Pulmonary artery endothelial cell (primary cell): ENCODE results near the gene UQCC3. TPM values are rescaled to one million over a fixed set of nuclear protein-coding genes. Genes with fewer than 3 reads are reported as not detected.
"Not testable (repeated sequence)": the region's sequence is repeated elsewhere in the genome, so short reads cannot be mapped to it uniquely, and the experiment has no call there.

ENCODE experiments used
- DNase-seq: peaks from one replicate; pipeline ENCODE4 v3.0.0-alpha.2; 2011; ENCODE audit warnings: low read depth, low spot score
- total RNA-seq: library from RNA; depleted of rRNA; stranded (reverse); fragments of >200 nt; gene quantifications from 2 replicates; pipeline ENCODE4 v1.2.3, GENCODE V29; 2014

UQCC3 gene
- total RNA-seq, 1 donor from 2014 or later, result 13.0 TPM

DNA sequence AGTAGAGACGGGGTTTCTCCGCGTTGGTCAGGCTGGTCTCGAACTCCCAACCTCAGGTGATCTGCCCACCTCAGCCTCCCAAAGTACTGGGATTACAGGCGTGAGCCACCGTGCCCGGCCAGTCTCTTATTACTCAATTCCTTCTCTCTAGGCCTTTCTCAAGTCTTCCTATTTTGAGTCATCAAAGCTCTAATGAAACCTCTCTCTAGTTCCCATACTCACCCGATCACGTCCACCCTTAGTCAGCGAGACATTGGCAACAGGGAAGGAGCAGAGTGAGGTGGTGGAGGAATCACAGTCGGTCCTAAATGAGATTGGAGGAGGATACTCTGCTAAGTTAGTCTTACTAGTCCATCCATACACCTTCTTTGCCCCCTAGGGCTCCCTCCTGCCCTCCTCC lies 30.8 kb downstream of the UQCC3 start:
- DNase-seq, result no peak

DNA sequence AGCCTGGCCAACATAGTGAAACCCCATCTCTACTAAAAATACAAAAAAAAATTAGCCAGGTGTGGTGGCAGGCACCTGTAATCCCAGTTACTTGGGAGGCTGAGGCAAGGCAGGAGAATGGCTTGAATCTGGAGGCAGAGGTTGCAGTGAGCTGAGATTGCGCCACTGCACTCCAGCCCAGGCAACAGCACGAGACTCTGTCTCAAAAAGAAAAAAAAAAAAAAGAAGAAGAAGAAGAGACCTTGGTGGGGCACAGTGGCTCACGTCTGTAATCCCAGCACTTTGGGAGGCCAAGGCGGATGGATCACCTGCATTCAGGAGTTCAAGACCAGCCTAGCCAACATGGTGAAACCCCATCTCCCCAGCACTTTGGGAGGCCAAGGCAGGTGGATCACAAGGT lies 32.4 kb downstream of the UQCC3 start:
- DNase-seq, result not testable (repeated sequence)

DNA sequence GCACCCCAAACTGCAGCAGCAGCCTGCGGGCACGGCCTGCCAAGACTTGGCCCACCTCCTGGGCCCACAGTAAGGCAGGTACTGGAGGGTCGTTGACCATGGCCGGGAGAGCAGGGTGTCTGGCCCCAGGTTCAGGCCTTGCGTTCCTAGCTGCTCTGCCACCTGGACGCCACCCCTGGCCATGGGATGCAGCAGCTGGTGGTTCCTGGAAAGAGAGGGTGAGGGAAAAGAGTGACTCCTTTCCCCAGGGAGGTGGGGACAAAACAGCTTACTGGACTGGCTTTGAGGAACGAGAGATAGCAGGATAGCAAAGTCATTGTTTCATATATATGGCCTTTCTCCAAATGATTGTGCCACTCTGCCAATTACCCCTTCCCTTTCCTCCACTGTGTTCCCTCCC lies 33.9 kb downstream of the UQCC3 start:
- DNase-seq, result no peak

DNA sequence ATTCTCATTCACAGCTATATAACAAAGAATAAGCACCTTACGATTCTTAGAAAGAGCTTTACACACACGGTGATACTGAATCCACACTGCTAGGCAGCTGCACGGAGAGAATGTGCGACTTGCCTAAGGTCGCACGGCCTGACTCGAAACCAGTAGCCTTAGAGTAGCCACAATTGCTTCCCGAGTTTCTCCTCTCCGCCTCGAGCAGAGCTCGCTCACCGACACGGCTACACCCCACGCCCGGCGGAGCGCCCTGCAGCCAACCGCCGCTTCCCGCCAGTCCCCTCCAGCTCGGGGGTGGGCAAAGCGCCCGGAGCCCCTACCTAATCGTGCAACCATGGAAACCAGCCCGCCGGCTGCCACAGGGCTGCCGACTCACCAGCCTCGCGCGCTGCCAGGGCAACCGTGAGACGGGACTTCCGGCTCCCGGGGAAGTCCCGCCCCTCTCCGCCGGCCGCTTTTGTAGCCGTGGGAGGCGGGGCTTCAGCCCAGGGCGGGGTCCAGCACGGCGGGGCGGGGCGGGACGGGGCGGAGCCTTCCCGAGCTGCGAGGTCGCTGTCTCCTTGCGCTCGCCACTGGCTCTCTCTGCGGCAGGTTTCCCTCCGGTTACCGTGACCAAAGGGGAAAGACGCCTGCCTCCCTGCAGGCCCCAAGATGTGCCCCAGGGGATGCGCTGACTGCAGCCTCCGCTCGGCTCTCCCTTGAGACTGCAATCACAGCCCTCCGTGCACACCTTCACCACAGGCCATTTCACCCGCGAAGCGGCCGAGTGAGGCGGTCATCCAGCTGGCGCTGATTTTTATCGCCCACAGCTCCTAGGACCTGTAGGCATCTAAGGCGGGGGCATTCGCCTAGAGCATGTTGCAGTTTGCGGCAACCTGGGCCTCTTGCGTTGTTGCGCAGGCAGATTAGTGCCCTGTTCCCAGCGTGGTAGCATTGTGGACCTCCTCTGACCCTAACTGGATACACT lies 34.7 kb downstream of the UQCC3 start:
- peak; percentile 74 for DNase-seq

DNA sequence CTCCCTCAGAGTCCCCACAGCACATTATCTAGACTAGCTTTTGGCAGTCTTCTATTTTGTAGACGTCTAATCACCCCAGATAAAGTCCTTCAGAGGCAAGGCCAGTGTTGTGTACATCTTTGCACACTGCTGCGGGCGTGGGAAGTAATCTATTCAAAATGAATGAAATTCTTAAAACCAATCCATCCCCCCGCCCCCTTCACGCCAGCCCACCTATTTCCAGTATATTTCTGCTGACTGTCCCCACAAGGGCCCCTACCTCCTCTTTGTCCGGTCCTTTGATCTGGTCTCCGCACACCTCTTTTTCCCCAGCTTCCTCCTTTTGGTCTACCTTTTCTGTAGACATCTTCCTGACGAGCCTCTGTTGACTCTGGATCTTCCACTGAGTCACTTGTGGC lies 35.4 kb downstream of the UQCC3 start:
- no peak for DNase-seq

DNA sequence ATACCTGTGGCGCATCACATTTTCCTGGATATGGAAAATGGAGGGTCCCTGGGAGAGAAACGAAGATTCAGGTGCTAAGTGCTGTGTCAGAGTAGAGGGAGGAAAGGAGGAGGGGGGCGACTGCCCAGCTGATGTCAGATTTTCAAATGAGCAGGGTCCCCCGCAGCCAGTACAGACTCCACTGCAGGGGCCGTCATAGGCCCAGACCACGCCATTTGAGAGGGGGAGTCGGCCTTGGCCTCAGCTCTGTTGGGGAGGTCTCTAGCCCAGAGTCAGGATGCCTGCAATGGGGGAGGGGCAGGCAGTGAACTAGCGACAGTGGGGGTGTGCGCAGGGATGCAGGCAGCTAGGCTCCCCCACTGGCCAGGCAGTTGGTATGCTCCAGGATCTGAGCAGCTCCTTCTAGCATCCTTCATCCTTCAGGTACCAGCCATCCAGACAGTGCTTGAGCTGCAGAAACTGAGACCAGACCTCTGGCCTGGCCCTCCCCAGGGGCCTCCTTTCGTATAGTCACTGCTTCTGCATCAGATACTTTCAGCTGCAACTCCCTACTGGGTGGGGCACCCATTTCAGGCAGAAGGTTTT lies 35.9 kb downstream of the UQCC3 start, which contains the start of the genes BSCL2 and GNG3:
Gene BSCL2, minus strand, starts transcription at position 148 of the 585 bp plus-strand sequence. CDS start 229 bp downstream, outside the sequence.
Gene GNG3, plus strand, starts transcription at position 400 of the 585 bp plus-strand sequence. CDS start 620 bp downstream, outside the sequence.
- no peak for DNase-seq

DNA sequence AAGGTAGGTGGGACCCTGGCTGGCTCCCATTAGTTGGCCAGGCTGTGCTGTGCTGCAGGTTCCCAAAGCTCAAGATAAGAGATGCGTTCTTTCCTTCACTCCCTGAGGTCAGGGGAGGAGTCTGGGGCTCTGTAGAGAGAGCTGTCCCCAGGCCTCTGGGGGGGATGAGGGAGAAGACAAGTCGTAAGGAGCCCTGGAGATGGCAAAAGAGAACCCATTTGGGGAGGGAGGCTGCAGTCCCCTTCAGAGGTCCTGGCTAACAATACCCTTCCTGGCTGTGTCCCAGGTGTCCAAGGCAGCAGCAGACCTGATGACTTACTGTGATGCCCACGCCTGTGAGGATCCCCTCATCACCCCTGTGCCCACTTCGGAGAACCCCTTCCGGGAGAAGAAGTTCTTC lies 36.9 kb downstream of the UQCC3 start:
- no peak for DNase-seq

DNA sequence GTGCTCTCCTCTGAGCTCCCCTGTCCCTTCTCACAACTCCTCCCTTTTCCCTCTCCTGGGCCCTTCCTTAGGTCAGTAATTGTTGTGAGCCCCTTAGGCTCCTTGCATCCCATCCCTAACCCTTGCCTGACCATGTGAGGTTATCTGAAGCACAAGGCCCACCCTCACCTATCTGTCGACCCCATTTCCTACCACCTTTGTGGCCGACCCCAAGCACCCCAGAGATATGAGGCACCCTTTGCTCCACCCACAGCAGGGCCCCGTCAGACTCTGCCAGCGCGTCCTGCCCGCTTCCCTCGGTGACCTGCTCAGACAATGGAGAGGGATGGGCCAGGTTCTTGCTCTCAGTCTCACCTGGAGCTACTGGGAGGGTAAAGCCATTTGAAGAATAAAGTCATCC lies 37.3 kb downstream of the UQCC3 start:
- DNase-seq, result no peak

DNA sequence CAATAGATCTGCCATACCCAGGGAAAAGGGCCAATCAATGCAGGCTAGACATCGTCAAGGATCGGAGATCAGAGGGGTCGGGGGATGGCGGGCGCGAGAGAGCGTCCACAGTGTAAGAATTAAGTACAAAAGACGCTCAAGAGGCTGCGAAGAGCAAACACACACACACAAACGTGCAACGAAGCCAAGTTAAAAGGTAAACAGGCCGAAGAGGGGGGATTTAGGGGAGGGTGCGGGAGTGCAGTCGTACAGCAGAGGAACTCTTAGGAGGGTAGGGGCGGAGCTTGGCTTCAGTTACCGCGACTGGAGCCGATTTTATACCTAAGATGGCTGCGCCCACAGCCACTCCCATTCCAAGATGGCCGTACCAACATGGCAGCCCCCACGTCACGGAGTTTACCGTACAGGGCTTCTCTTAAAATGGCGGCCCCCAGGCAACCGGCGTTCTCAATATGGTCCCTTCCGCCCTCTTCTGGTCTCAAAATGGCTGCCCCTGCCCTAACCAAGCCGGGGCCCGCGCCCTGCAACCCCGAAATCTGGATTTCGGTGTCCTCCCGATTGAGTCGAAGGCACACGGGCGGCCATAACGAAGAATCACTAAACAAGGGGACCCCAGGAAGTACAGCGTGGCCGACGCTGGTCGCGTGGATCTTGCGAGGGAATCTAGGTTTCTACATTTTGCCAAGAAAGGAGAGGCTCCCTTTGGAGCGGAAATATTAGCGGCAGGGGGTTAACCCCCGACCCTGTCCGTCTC lies 38.0 kb downstream of the UQCC3 start:
- DNase-seq, result peak; percentile 92

DNA sequence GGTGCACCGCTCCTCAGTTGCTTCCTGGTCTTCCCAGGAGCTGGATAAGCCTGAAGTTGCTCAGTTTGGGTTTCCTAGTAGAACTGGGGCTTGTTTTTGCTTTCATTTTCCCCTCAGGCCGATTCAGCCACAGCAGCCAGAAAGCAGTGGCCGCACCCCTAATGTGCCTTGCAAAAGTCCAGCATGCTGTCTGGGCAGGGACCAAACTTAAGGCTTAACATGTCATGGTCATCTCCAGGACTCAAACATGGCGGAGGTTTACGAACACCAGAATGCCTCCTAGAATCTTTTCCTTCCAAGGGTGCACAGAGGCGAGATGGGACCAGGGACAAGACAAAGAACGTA lies 38.5 kb downstream of the UQCC3 start:
- no peak for DNase-seq

DNA sequence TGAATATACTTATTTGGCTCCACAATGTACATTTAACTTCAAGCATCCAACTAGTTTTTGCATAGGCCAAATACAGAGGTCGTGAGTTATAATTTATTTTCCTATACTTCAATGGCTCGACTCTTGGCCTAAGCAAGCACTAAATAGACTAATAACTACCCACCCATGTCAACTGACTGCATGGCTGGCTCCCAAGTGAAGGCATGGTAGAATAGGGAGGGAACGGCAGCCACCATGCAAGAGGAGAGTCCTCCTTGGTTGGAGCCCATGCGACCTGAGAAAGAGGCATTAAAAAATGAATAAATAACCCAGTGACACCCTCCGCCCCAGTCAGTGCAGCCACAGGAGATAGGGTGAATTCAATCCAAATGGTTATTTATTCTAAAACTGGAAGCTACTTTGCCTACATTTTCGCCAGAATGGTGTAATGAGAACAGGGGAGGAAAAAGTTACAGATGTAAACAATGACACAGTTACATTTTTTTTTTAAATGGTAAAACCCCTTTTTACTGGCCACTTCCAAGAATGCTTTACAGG lies 40.9 kb downstream of the UQCC3 start:
- DNase-seq, result no peak

DNA sequence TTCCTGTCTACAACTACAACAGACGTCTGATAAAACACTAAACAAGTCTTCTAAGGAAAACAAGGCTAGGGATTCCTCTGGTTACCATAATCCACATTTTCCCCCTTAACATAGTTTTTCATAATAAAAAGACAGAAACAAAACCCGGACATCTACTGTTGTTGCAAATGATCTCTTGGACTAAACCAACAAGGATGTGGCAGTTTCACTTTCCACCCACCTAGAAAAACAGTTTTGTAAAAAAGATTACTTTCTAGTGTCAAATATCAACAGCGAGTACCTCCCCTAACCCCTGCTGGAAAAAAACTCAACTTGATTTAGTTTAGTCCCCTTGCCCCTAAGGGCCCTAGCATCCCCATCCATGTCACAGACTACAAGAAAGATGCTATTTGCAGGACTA lies 41.4 kb downstream of the UQCC3 start:
- no peak for DNase-seq

DNA sequence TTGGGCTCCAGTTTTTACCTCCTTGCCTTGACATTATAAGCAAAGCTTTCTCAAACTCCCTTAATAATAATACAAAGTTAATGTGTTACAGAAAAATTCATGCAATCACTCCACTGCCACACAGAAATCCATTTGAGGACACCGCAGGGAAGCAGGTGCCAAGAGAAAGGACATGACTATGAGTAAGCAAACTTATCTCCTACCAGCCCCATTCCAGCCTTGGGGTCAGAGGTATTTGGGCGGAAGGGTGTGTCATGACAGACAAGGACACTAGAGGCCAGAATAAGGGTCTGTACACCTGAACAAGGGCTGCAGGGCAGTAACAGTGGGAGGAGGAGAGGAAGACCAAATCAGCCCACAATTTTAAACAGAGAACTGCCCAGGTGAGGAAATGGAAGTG lies 41.9 kb downstream of the UQCC3 start:
- no peak for DNase-seq

DNA sequence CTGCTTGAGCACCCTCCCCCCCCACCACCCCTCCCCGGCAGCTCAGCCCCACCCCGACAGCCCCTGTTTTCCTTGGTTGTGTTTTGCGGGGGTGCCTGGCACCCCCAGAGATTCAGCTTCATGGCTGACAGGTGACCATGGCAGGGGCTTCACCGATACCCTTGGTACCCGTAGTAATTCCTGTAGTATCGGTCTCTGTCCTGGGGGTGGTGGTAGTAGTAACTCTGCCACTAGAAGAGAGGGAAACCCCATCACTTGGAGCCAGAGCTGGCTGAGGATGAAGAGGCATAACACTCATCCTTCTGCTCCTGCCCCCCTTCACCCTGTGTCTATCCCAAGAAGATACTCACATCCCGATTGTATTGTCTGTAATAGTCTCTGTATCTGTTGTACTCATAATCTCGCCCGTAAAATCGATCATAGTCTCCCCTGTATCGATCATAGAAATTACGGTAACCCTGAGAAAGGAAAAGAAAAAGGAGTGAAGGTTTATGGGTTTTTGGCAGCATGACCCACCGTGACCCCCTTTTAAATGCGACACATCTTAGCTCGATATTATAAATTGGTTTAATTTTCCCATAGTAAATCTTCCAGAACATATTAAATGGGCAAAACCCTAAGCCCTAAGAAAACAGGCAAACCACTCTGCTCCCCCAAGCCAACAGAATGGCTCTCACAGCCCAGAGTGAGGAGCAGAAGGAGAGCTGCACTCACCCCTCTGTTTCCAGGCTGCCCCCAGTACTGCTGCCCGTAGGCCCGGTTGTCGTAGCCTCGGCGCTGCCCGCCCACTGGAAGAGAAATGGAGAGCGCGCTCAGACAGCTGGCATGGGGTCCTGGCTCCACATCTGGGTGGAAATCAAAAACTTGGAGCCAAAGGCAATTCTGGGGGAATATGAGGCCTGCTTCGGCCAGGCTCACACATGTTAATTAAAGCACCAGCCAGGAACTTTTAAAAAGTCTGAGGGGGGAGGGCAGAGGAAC lies 44.0 kb downstream of the UQCC3 start:
- no peak for DNase-seq

DNA sequence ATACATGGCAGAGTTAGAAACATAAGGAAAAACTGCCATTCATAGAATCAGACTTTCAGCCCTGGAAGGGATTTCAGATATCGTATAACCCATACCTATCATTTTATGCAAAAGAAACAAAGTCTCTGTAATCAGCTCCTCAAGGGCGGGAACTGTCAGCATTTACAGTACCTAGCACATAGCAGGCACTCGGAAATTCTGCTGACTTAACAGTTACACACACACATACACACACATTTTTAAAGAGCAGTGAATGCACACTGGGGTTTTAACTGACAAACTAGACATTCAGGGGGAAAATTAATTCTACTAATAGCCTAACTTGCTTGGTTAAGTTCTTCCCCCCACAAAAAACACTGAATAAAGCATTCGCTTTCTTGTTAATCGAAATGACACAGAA lies 44.7 kb downstream of the UQCC3 start:
- no peak for DNase-seq

DNA sequence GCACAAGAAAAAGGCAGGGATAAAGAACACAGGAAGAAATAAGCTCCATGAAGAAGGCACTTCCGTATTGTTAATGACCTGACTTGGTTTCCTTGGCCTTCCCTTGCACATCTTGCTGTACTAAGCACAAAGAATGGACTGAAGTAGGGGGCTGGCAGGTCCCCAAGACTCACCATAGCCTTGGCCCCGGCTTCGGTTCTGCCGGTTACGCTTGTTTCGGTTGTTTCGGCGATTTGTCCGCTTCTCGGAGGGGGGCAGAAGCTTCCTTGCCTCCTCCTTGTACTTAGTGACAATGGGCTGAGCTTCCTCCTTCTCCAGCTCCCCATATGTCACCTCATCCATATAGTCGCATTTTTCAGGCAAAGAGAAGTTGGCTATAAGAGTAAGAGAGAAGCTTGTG lies 45.3 kb downstream of the UQCC3 start:
- DNase-seq, result no peak

DNA sequence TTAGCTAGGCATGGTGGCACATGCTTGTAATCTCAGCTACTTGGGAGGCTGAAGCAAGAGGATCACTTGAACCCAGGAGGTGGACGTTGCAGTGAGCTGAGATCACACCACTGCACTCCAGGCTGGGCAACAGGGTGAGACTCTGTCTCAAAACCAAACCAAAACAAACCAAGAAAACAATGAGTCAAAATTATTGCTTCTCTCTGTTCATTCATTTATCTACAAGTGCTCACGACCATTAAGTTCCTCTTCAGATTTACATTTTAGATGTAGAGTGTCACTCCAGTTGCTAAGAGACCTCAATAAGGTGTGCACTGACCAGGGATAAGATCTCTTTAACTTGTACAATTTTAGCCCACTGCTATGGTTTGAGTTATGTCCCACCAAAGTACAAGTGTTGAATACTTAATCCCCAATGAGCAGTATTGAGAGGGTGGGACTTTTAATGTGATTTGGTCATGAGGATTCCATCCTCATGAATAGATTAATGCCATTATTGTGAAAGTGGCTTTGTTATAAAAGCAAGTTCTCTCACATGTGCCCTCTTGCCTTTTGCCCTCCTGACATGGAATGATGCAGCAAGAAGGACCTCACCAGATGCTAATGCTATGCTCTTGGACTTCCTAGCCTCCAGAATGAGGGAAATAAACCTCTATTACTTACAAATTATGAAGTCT lies 48.0 kb downstream of the UQCC3 start:
- DNase-seq, result no peak

DNA sequence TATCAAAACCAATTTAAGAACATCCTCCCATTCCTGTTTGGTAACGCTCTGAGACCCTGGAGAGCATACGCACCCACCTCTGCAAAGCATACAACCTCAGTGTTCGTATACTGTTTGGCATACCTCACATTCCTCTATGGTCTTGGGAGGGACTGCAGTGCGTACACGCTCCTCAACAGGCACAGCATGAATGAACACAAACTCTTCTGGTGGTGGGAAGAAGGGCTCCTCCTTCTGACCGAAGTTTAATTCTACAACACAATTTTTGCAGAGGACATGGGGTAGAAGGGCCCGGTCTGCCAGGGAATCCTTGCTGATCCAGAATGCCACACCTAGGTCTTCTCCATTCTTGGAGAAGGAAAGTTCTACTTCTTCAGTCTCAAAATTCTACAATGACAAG lies 50.5 kb downstream of the UQCC3 start:
- DNase-seq, result no peak
